Ovary (tissue), 9 donors: ENCODE results near the gene KLHL18. TPM values are rescaled to one million over a fixed set of nuclear protein-coding genes. Genes with fewer than 3 reads are reported as not detected.
"Not testable (repeated sequence)": the region's sequence is repeated elsewhere in the genome, so short reads cannot be mapped to it uniquely, and the experiment has no call there.

Experiments
- DNase-seq, 5 donors: peaks; one replicate each; pipeline ENCODE4 v3.0.0-alpha.2; 2019 to 2020
- H3K27ac ChIP-seq, 2 donors: fragments of 200-600 bp; one replicate each; pipeline versions ENCODE4 v1.5.1 to v1.8.0; 2019 to 2022
- H3K27me3 ChIP-seq: fragments of 200-600 bp; one replicate; pipeline ENCODE4 v1.8.0; 2022
- H3K36me3 ChIP-seq: fragments of 200-600 bp; sonication (generic); one replicate; pipeline ENCODE4 v1.5.1; 2019
- H3K4me1 ChIP-seq: one replicate; pipeline ENCODE4 v1.8.1; 2013; ENCODE audit warnings: mild to moderate bottlenecking, moderate library complexity; ENCODE audit not compliant: insufficient read depth
- H3K4me3 ChIP-seq: fragments of 200-600 bp; sonication (generic); one replicate; pipeline ENCODE4 v1.5.1; 2017
- H3K9me3 ChIP-seq, 2 donors: fragments of 200-600 bp in 1 of 2; sonication (generic) in 1 of 2; one replicate each; pipeline versions ENCODE4 v1.5.1 to v1.8.1; 2013 to 2019; ENCODE audit warnings: mild to moderate bottlenecking in 1 of 2, moderate library complexity in 1 of 2
- EP300 ChIP-seq: sonication (generic); formaldehyde crosslinking; IDR thresholded peaks from one replicate; pipeline ENCODE4 v1.6.1; 2017; ENCODE audit warnings: antibody characterized with exemption
- POLR2A ChIP-seq: fragments of 450-650 bp; IDR thresholded peaks from one replicate; pipeline ENCODE4 v1.6.1; 2017; ENCODE audit warnings: antibody characterized with exemption, mild to moderate bottlenecking, moderate library complexity
- WGBS, 3 donors: extraction: QIAGEN DNeasy Blood & Tissue Kit in 1 of 3; methylation state at CpG; one replicate each; pipeline versions ENCODE4 v1.1.5 to v1.1.7; 2013 to 2017; 5-methylcytosine and 5-hydroxymethylcytosine counted together
- intact Hi-C, 4 donors: fragments of 100-400 bp; cut with DNase I; formaldehyde crosslinking; loops; one replicate each; pipeline versions ENCODE4 v1.11.0 to v1.15.1; 2022 to 2023
- polyA plus RNA-seq, 2 donors: library from polyadenylated mRNA; stranded (reverse); fragments of 200-250 nt in 1 of 2; fragments of 350-450 nt in 1 of 2; fragmentation: Illumina TruSeq in 1 of 2; extraction: RNeasy Lipid Tissue Mini Kit (QIAGEN cat#74804) in 1 of 2; gene quantifications; one replicate each; pipeline ENCODE4 v1.2.3, GENCODE V29; 2013 to 2014
- total RNA-seq, 7 donors: library from RNA; depleted of rRNA in 2 of 7; stranded (reverse); fragments of >200 nt in 2 of 7; fragmentation: NEBNext Ultra II Directional in 3 of 7; extraction: Animal tissue kit (Norgen Biotek cat#: 25700) in 3 of 7; gene quantifications; one replicate each; pipeline versions ENCODE4 v1.1.0 to v1.2.4, GENCODE V29; 2016 to 2023
- TF ChIP-seq, protein P1 (sequence below), 3 donors: fragments of 450-650 bp in 2 of 3; fragments of 200-600 bp in 1 of 3; IDR thresholded peaks; one replicate each; pipeline versions ENCODE4 v1.5.1 to v1.8.0; 2016 to 2022; ENCODE audit warnings: antibody characterized with exemption in 3 of 3, mild to moderate bottlenecking in 1 of 3
- donor health status: DM: no; HTN: no; CAD: no; lungs with moderate emphysema.
- donor health status: DM: no; HTN: no; CAD: no.
- donor health status: Bipolar disorder and iron deficiency.
- donor health status: DM: yes; HTN: yes; CAD: no.
- donor health status: DM: no; HTN: no; CAD: no.
- donor health status: DM: yes; HTN: yes; CAD: no.

Gene KLHL18
- total and polyA plus RNA-seq, 9 donors, result 6.2 to 23.7 (median 13.5) TPM

GRCh38 chr3:47283591-47284364, 1.0 kb downstream of the KLHL18 start:
- no peaks in the 10 kb centered on the region for H3K36me3 ChIP-seq
- TF ChIP-seq, protein P1, sequence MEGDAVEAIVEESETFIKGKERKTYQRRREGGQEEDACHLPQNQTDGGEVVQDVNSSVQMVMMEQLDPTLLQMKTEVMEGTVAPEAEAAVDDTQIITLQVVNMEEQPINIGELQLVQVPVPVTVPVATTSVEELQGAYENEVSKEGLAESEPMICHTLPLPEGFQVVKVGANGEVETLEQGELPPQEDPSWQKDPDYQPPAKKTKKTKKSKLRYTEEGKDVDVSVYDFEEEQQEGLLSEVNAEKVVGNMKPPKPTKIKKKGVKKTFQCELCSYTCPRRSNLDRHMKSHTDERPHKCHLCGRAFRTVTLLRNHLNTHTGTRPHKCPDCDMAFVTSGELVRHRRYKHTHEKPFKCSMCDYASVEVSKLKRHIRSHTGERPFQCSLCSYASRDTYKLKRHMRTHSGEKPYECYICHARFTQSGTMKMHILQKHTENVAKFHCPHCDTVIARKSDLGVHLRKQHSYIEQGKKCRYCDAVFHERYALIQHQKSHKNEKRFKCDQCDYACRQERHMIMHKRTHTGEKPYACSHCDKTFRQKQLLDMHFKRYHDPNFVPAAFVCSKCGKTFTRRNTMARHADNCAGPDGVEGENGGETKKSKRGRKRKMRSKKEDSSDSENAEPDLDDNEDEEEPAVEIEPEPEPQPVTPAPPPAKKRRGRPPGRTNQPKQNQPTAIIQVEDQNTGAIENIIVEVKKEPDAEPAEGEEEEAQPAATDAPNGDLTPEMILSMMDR (IDR thresholded peaks at IDR 0.05), result no peak
- TF ChIP-seq POLR2A (no peak), EP300 (no peak)
- H3K27ac ChIP-seq, result no peak overlapping the region
- H3K4me3 ChIP-seq, result peak overlapping the region; percentile 80
- WGBS, 3 donors, result 27 to 33% (median 31%) methylated on average over 12 of the region's 12 CpGs
- intact Hi-C loops, result no loop called here
- H3K9me3 ChIP-seq, result no peaks in the 10 kb centered on the region
- H3K4me1 ChIP-seq, result peaks cover 9% of the 10 kb centered on the region
- H3K27me3 ChIP-seq, result no peaks in the 10 kb centered on the region
- DNase-seq, result peak in 2 of 5 donors; percentile 26 to 41

DNA sequence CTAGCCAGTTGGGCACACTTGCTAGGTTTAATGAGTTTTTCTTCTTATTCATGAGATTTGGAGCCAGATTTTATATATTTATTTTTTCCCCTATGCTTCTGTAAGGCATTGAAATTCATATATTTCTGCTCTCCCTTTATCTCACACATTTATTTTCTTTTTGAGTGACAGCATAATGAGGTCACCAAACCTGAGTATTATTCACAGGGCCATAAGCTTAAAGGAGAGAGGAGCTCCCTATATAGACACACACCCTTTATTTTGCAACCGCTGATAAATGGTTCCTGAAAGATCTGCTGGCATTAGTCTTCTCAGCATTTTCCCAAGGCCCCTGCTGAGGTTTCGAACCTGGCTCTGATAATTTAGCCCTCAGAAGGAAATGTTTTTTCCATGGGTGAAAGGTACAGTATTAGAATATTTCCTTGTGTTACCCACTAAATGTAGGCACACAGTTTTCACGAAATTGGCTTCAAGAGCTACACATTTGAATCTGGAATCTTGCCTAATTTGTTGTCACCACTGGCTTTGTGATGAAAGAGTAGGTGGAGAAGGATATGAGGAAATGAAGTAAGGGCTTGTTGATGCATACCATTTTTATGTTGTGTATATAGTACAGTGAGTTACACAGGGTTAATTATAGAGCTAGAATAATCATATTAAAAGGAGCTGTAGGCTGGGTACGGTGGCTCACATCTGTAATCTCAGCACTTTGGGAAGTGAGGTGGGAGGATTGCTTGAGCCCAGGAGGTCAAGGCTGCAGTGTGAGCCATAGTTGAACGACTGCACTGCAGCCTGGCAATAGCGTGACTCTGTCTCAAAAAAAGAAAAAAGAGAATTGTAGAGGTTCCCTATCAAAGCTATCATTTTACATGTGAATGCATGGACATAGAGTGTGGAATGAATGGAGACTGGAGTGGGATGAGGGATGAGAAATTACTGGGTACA, 6.5 kb downstream of the KLHL18 start:
- intact Hi-C loops, result no loop called here
- H3K36me3 ChIP-seq, result no peaks in the 10 kb centered on the region

DNA sequence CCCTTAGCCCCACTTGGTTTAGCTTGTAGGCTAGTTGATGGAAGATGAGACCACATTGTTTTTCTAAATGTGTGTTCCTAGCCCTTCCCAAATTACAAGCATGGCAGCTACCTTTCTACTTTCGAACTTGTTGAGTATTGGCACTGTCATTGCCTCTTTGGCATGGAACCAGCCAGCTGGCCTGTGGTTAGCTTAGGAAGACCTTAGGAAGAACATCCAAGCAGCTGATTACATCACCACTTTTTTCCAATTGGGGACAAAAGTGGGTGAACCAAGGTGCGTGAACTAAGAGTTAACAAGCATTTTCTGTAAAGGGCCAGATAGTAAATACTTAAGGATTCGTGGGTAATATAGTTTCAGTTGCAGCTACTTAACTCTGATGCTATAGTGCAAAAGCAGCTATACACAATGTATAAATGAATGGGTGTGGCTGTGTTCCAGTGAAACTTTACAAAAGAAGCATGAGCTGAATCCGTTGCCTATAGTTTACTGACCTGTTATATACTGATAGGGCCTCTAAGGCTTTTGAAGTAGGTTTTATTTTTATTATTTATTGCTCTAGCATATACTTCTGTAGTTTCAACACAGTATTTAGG, 8.5 kb downstream of the KLHL18 start:
- 77 to 87% (median 85%) methylated on average over 4 of the region's 4 CpGs for WGBS, 3 donors
- no peak for TF ChIP-seq EP300
- TF ChIP-seq, protein P1 (IDR thresholded peaks at IDR 0.05), result no peak
- TF ChIP-seq POLR2A, result no peak
- no peaks in the 10 kb centered on the region for H3K36me3 ChIP-seq

More for the DNA sequence above, 6.5 kb downstream of the KLHL18 start:
- WGBS, 3 donors, result 38 to 50% (median 43%) methylated on average over 6 of the region's 6 CpGs
- no peaks in the 10 kb centered on the region for H3K27me3 ChIP-seq
- DNase-seq, result no peak
- H3K9me3 ChIP-seq, result no peaks in the 10 kb centered on the region
- H3K4me1 ChIP-seq, result peaks cover 5% of the 10 kb centered on the region
- TF ChIP-seq EP300 (no peak), POLR2A (no peak)
- no peak overlapping the region for H3K4me3 ChIP-seq
- H3K27ac ChIP-seq, result no peak overlapping the region

GRCh38 chr3:47291754-47292420, 9.1 kb downstream of the KLHL18 start:
- H3K27me3 ChIP-seq, H3K4me1 ChIP-seq, DNase-seq, H3K4me3 ChIP-seq, H3K36me3 ChIP-seq, H3K9me3 ChIP-seq, intact Hi-C loops, H3K27ac ChIP-seq: not testable (repeated sequence)
- 95 to 97% (median 97%) methylated on average over 9 of the region's 9 CpGs for WGBS, 3 donors

More for the DNA sequence above, 8.5 kb downstream of the KLHL18 start:
- Histone ChIP-seq H3K4me3 (no peak overlapping the region), H3K27me3 (no peaks in the 10 kb centered on the region), H3K4me1 (peaks cover 4% of the 10 kb centered on the region), H3K9me3 (no peaks in the 10 kb centered on the region), H3K27ac (no peak overlapping the region)
- intact Hi-C loops, result no loop called here
- DNase-seq, result no peak

GRCh38 chr3:47293822-47294221, 11.1 kb downstream of the KLHL18 start:
- H3K4me1 ChIP-seq, result peaks cover 4% of the 10 kb centered on the region
- H3K27me3 ChIP-seq, result no peaks in the 10 kb centered on the region
- H3K27ac ChIP-seq, result no peak overlapping the region
- 88% methylated on average over 2 of the region's 2 CpGs for WGBS, 3 donors
- intact Hi-C loops, result no loop called here
- no peak for DNase-seq
- no peak overlapping the region for H3K4me3 ChIP-seq
- TF ChIP-seq, protein P1 (IDR thresholded peaks at IDR 0.05), result no peak
- TF ChIP-seq EP300 (no peak), POLR2A (no peak)
- no peaks in the 10 kb centered on the region for H3K9me3 ChIP-seq
- no peaks in the 10 kb centered on the region for H3K36me3 ChIP-seq
